ENCODE results near the gene PORCN.

The PORCN gene

DNA sequence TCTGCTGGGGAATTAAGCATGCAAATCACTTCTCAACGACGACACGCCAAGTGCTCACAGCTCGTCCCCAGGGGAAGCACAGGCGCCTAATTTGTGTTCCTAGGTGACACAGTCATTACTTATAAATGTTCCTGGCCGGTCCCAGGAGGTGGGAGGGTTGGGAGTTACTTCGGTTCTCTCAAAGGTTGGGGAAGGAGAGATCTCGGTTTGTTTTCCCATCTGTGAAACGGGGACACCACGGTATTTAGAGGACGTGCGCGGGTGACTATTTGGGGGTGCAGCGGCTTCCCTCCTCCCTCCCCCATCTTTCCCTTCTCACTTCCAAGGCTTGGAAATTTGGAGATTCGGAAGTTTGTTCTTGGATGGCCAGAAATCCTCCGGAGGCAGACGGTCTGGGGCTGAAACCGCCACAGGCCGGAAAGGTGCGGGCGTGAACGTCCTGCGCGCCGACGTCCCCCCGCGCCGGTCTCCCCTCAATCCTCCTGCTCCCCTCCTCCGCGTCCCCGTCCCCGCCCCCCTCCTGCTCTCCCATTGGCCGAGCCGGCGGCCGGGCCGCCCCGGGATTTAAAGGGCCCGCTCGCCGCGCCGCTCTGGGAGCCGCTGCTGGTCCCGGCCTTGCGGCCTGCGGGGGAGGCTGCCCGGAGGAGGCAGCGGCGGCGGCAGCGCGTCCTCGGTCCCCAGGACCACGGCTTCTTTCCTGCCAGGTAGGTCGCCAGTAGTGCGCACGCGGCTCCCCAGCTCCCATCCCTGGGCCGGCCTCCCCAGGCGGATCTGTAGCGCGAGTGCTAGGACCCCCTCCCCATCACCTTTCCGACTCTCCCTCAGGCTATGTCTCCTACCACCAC is at the start of gene PORCN:
Gene PORCN (plus strand): TSS at position 593 of the 845 bp plus-strand sequence. CDS start 829 bp downstream, outside the sequence.
- peak; percentile 72 for DNase-seq

DNA sequence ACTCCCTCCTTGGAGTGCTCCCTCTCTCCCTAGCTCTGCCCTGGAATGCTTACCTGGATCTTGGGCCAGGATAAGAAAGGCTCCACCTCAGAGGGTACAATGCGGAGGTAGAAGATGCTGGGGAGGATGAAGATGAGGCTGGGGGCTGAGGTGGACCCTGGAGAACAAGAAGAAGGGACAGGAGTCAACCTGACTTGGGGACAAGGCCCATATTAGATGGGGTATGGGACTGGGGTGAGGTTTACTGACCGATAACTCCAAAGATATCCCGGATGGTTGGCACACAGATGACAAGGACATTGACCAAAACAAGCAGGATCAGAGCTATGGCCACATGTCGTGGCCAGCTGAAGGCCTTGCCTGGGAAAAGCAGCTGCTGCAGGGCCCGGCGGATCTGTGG is 49.3 kb upstream of the PORCN start:
- DNase-seq, result no peak

DNA sequence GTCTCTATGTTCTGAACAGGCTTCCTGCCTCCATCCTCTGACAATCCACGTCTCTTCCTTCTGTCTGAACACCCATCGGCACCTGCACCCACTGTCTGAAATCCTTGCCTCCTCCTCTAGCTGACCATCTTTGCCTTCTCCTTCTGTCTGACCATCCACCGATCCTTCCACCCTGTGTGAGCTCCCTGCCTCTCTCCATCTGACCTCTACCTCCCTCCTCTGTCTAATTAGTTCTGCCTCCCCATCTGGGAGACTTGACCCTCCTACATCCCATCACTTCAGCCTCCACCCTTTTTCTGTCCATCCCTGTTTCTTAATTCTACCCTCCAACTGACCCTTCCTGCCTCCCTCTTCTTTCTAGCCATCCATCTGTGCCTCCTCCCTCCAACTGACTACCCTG is 48.8 kb upstream of the PORCN start:
- no peak for DNase-seq

DNA sequence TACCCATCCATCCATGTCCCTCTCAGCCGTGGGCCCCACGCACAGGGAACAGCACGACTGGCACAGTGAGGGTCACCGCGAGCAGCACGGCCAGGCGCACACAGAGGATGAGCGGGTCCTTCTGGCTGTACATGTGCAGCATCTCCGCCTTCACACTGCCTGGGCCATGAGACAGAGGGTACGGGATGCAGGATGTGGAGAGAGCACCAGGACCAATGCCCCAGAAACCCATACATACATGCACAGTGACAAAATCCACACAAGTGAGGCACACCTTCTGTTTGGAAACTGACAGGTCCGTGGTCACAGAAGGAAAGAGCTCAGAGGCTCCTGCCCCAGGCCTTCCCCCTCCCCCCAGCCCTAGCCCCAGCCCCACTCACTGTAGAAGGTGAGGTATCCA is 48.2 kb upstream of the PORCN start:
- DNase-seq, result no peak

DNA sequence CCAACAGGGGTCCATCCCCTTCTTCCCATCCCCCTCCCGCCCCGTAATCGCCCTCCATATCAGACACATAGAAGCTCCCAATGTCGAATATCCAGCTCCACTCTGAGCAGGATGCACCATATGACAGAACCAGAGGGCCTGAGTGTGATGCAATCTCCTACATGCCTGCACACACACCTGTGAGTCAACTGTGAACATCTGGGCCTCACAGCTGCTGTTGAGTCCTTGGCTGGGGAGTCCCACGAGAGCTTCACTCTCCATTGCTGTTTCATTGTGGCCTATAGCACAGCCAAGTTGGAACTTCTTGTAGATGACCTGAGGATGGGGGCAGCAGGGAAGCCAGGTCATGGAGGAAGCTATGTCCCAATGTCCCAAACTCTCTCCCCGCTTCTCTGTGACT is 47.0 kb upstream of the PORCN start:
- DNase-seq, result no peak

DNA sequence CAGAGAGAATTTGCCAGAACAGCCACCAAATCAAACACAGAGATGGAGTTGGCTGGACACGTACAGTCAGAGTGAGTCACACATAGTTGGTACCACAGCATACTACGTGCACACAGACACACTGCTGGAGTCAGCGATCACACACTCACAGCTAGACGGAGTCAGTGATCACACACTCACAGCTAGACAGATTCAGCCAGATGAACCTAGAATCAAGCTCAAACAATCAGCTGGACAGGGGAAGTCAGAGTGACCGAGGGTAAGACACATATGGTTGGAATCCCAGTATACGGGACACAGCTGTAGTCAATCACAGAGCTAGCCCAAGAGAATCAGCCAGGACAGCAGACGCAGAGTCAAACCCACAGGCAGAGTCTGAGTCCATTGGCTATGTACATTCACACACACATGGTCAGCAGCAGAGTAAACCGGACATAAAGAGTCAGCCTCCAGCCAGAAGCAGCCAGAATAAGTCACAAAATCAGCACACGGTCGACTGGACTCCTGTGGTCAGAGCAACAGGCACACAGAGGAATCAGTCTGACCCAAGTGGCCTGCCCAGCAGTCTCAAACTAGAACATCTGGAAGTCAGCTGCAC is 43.4 kb upstream of the PORCN start:
- DNase-seq, result no peak

DNA sequence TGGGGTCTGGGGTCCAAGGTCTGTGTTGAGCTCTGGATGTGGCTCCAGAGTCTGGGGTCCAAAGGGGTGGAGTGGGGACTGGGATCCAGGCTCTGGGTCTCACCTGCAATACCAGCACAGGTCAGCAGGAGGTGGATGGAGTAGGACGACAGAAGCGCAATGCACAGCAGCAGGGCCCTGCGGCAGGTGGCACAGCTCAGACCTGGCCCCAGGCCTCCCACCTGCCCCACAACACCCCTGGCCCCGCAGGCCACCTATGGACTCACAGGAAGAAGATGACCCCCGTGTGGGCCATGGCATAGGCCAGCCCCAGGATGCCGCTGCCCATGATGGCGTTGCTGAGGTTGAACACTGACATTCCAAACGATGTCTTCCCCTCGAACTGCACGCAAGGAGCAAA is 42.1 kb upstream of the PORCN start:
- DNase-seq, result no peak

DNA sequence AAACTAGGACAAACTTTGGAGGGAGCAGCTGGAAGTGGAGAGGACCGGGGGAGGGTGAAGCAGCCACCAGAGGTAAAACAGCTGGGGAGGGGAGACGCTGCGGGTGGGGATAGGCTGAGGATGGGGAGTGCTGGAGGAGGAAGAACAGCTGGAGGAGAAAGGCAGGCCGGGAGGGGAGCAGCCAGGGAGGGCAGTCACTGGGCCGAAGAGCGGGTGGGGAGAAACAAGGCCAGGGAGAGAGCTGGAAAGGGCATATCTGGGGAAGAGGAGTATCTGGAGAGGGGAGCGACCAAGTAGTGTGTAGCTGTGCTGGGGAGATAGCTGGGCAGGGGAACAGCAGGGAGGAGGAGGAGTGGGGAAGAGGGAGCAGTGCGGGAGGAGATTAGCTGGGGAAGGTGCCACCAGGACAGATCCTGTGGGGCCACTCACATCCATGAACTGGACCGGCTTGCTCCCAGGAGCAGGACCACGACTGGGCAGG is 41.5 kb upstream of the PORCN start:
- no peak for DNase-seq

DNA sequence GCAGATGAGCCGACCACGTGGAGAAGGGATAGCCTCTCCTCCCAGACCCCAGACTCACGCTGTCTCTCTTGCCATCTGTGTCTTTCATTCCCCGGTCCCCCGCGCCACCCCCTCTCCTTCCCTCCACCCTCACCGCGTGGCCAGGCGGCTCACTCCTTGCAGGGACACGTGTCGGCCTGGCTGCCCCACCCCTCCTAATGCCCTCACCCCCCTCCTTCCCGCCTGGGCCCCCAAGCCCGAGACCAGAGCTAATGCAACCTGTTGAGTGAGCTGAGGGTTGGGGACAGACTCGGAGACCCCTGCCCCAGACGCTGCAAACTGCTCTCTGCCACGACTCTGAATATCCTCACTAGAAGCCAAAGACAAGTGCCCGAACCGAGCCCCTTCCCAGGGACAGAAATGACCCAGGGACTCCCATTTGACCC is 40.5 kb upstream of the PORCN start:
- no peak for DNase-seq

DNA sequence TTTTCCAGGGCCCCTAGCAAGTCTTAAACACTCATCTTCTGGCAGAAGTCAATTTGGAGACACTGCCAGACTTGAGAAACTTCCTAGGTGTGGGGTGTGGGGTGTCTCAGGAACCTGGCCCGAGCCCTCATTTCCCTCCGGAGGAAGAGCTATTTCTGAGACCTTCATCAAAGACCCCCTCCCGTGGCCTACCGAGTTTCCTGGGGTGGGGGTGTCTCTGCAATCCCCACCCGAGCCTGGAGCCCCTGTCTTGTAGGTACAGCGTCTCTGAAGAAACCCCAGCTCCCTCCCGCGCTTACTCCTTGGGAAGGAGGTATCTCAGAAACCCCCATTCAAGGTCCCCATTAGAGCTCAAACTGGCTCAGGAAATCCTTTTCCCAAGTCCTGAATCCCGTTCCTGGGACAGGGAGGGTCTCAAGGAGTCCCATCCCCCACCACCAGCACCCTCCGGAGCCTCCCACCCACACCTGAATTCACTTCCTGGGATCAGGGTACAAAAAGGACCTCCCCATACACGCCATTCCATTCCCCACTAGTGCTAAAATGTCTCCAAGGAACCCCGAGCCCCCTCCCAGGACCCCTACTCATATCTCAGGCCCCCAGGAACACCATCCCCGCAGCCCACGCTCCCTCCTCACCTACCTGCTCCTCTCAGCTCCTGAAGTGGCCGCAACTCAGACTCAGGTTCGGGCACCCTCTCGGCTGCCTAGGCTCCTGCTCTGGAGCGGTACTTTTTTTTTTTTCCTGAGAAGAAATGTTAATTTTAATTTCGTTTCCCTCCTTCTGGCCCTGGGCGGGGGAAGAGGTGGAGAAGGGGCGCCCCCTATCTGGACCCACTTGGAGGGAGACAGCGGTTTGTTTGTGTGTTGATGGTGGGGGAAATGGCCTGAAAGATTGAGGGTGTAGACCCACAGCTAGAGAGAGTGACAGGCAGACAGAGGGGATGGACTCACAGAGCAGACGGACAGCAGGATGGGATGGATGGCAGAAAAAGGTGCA is 39.8 kb upstream of the PORCN start:
- DNase-seq, result peak; percentile 43

DNA sequence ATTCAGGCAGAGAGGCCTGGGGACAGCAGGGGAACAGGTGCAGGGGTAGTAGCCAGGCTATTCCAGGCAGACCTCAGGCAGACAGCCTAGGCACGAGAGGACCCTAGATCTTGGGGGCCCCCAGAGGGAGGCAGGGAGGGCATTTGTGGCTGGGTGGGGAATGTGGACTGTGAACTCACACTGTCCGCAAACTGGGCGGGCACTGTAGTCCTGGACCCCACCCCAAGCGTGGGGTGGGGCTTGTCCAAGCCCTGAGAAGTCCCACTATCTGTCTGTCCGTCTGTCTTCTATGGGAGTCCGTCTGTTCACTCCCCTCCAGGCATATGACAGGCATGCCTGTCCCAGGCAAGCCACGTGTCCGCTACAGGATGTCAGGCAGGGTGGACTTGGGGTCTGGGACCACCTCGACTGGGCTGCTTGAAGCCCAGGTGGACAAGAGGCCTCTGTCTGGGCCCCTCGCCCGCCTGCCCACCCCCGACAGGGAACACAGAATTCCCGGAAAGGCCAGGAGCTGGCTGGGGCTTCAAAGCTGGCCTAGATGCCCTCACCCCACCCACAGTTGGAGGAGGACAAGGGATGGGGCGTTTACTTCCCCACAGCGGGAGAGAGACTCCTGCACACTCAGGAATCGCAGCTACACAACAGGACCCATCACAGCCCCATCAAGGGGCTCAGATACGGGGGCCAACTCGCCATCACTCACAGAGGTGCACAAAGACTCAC is 38.5 kb upstream of the PORCN start, which contains the start of gene SLC38A5:
Gene SLC38A5 (minus strand): TSS at position 151 of the 723 bp plus-strand sequence. CDS start 2,336 bp downstream, outside the sequence.
- no peak for DNase-seq

DNA sequence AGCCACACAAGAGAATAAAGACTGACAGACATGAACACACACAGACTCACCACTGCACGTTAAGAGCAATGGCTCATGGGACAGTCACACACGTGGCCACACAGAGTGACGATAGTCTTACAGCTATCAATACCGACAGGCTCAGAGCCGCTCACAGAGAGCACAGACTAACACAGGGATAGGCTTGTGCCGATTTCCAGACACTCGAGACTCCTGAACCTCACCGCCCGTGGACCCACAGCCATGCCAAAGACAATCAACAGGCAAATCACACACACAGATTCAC is 38.0 kb upstream of the PORCN start:
- no peak for DNase-seq

DNA sequence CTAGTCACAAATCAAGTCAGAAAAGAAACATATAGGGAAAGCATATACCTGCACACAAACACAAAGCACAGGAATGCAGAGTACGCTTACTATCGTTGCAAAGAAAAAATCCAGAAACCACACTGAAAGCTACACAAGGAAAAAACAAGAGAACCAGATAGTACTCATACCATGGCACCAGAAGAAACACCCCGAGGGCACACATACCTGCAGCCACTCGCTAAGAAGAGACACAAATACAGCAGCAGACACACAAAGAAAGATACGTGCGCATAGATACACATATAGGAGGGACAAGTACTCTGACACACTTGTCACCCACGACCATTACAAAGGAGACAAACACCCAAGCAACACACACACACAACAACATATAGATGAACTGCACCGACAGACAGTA is 37.3 kb upstream of the PORCN start:
- DNase-seq, result no peak

DNA sequence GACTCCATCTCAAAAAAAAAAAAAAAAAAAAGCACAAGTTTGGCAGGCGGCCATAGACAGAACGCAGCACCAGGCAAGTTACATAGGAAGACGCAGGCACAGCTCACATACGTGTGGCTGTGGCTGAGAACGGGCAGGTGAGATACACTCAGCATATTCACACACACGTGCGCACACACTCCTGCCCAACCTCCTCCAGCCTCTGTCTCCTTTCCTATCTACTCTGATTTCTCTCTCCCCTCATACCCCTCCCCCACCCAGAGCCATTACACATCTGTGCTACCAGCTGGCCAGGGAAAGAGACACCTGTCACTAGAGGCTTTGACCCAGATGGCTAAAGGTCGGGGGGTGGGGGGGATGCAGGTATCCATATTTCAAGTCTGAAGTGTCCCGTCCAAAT is 36.6 kb upstream of the PORCN start:
- no peak for DNase-seq

DNA sequence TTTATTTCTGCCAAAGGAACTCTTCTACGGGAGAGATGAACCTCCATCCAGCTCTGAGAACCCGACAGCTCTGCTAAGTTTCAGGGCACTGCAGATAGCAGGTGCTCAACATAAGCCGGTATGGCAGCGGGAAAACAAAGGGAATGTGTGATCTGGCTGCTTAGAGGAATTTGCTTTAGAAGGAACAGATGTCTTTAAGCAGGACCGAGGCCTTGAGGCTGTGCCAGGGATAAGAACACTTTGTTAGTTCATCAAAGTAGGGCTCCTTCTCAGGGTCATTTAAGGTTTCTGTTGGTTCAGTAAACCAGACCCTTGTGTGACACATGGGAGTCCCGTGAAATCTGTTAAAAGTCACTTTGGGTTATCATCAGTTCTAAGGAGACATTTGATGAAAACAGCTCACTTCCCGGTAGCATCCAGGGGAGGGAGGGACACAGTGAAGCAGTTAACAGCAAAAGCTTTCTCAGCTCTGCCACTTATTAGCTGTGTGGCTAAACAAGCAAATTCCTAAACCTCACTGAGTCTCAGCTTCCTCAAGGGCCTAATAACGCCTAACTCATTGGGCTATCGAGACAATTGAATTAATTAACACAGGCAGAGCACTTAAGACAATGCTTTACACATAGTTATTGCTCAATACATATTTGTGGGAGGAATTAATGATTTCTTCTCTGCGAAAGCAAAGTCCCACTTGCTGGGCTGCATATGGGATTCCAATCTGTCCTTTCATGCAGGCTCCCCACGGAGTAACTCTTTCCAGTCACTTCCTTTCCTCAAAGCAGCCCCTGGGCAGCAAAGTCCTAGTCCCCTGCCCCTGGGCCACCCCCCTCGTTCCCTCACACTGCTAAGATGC is 35.7 kb upstream of the PORCN start:
- DNase-seq, result no peak

DNA sequence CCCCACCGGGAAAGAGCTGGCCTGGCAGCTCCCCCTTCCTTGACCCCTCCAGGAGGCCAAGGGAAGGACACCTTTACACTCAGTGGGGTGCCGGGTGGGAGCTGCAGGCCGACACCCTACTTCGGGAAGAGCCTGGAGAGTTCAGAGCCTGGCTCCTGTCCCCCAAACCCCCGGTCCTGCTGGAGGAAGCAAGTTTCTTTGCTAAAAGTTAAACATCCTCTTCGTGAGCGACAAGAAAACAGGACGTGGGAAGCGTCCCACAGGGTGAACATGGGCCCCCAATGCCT is 35.1 kb upstream of the PORCN start:
- DNase-seq, result no peak

DNA sequence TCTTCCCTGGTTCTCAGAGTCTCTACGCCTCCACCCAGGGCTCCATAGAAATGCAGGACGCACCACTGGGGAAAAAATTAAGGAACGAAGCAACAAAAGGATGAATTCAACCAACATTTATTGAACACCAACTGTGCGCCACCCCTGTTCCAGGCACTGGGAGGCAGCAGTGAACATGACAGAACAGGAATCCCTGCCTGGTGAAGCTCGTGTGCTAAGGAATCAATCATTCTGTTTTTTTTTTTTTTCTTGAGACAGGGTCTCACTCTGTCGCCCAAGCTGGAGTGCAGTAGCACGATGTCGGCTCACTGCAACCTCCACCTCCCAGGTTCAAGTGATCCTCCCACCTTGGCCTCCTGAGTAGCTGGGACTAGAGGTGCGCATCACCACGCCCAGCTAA is 34.7 kb upstream of the PORCN start:
- DNase-seq, result no peak

DNA sequence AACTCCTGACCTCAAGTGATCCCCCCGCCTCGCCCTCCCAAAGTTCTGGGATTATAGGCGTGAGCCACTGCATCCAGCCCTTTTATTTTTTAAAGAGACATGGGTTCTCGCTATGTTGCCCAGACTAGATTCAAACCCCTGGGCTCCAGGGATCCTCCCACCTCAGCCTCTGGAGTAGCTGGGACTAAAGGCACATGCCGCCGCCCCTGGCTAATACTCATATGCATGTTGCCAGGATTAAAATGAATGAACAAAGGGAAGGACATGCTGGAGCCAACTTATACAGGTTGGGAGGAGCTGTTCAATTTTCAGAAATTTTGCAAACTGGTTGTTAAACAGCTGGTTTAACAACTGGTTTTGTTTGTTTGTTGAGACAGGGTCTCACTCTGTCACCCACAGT is 34.2 kb upstream of the PORCN start:
- DNase-seq, result no peak

DNA sequence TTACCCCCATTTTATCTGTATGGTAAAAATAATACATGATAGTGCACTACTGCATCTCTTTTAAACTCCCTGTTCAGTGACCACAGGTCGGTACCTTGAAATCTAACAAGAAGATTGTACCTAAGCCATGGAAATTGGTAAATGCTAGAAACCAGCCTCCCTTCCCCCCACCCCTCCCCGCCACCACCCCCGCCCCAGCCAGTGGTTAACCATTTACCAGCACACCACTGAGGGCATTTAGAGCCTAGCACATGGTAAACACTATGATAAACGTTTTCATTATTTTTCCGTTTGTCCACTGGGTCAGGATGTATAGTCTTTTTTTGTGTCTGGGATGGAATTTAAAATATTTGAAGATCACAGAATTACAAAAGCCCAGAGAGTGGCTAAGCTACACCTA is 33.5 kb upstream of the PORCN start:
- DNase-seq, result no peak

DNA sequence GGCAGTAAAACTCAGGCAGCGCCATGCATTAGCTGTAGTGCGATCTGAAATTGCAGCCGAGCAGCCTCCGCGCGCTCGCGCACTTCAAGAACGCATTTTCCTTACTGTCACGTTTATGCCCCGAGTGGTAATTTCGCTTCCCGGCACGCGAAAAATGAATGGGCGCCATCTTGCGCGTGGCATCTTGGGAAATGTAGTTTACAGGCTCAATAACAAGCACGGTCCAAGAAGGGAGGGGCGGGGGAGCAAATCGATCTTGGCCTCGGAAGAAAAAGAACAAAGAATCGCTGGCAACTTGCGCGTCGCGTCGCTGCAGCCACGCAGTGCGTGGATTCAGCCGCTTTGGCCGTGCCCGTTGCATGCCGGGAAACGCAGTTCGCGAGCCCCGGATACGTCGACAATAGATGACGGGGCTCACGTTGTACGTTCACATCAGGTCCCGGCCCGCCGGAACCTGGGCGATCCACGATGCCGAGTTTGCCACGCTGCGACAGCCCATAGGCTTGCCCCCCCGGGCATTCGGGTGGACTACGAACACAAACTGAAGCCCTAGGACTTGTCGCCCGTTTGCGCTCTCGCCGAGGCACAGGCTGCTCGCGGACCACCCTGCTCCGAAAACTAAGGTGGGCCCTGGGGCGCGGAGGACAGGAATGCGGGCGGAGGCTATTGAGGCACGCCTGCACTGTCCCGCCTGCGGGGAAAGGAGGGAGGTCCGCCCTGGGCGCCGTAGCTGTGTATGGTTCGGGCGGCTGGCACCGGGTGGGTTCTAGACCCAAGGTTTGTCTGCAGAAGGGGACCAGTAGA is 32.8 kb upstream of the PORCN start, which contains the start of gene FTSJ1:
Gene FTSJ1 (plus strand): TSS at position 426 of the 804 bp plus-strand sequence. CDS start 1,849 bp downstream, outside the sequence.
- peak; percentile 82 for DNase-seq

DNA sequence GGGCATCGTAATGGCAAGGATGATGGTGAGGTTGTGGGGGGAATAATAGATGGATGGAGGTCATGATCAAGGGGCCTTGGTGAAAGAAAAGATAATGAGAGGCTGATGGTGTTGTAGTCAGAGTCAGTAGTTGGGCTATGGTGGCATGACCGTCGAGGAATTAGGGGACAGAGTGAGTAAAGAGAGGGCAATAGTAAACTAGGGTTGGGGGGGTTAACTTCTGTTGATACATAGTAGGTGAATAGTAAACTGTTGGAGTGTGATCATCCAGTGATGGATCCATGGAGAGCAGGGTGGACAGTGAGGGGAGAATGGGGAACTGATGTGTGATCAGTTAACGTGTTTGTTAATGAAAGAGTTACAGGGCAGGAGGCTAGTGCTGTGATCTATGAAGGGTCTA is 31.9 kb upstream of the PORCN start:
- DNase-seq, result no peak

All from suppressor macrophage treated with lipopolysaccharide for 4 hours (primary cell).